ENCODE measurements around the gene STK17A.
"Not testable (repeated sequence)": the region's sequence is repeated elsewhere in the genome, so short reads cannot be mapped to it uniquely, and the experiment has no call there.

STK17A gene

GRCh38 chr7:43602256-43602655, 19.3 kb downstream of the STK17A start:
- no peak for DNase-seq

GRCh38 chr7:43604251-43604650, 21.3 kb downstream of the STK17A start:
- no peak for DNase-seq

- DNase-seq = no peak
These were observed 26.2 kb downstream of the STK17A start for GRCh38 chr7:43609097-43609496.

GRCh38 chr7:43612128-43612527, 29.2 kb downstream of the STK17A start:
- no peak for DNase-seq

GRCh38 chr7:43612599-43613589, 30.0 kb downstream of the STK17A start:
- DNase-seq = no peak

- no peak for DNase-seq
These were observed 32.7 kb downstream of the STK17A start for GRCh38 chr7:43615558-43616145.

- no peak for DNase-seq
These were observed 34.1 kb downstream of the STK17A start for GRCh38 chr7:43616977-43617376.

- no peak for DNase-seq
These were observed 35.2 kb downstream of the STK17A start for GRCh38 chr7:43618073-43618472.

GRCh38 chr7:43619213-43620012, 36.5 kb downstream of the STK17A start:
- DNase-seq = no peak

GRCh38 chr7:43621729-43622448, 39.0 kb downstream of the STK17A start:
- DNase-seq = no peak

- DNase-seq = no peak
These were observed 41.2 kb downstream of the STK17A start for GRCh38 chr7:43624156-43624555.

- no peak for DNase-seq
These were observed 42.5 kb downstream of the STK17A start for GRCh38 chr7:43625453-43625852.

GRCh38 chr7:43625980-43626379, 43.1 kb downstream of the STK17A start:
- no peak for DNase-seq

- no peak for DNase-seq
These were observed 43.8 kb downstream of the STK17A start for GRCh38 chr7:43626695-43627094.

GRCh38 chr7:43627798-43628197, 44.9 kb downstream of the STK17A start:
- not testable (repeated sequence) for DNase-seq

- DNase-seq = no peak
These were observed 45.5 kb downstream of the STK17A start for GRCh38 chr7:43628431-43628830.

- no peak for DNase-seq
These were observed 46.9 kb downstream of the STK17A start for GRCh38 chr7:43629857-43630256.

GRCh38 chr7:43630482-43630881, 47.6 kb downstream of the STK17A start:
- no peak for DNase-seq

GRCh38 chr7:43631559-43631958, 48.7 kb downstream of the STK17A start:
- no peak for DNase-seq

GRCh38 chr7:43632746-43633145, 49.8 kb downstream of the STK17A start:
- no peak for DNase-seq

- no peak for DNase-seq
These were observed 51.5 kb downstream of the STK17A start for GRCh38 chr7:43634384-43634783.

- no peak for DNase-seq
These were observed 53.2 kb downstream of the STK17A start for GRCh38 chr7:43636093-43636492.
